Measurements from ENCODE around the gene PRR27. TPM values are rescaled to one million over a fixed set of nuclear protein-coding genes. Genes with fewer than 3 reads are reported as not detected.

PRR27 gene
- total and polyA plus RNA-seq, 10 of the 15 experiments (the other 5 are each of a cell fraction or from before 2014, with no cell fraction given) = not detected

DNA sequence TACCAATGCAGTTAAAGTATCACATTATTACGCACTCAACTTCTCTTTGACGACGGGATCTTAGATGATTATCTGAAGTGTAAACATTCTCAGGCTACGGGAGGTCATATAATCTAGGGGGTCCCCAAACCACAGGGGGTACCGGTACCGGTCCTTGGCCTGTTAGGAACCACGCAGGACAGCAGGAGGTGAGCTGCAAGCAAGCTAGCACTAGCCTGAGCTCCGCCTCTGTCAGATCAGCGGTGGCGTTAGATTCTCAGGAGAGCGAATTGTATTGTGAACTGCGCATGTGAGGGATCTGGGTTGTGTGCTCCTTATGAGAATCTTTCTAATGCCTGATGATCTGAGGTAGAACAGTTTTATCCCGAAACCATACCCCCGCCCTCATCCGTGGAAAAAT lies 20.6 kb upstream of the PRR27 start:
- no peak for FAIRE-seq
- TF ChIP-seq, protein P1, sequence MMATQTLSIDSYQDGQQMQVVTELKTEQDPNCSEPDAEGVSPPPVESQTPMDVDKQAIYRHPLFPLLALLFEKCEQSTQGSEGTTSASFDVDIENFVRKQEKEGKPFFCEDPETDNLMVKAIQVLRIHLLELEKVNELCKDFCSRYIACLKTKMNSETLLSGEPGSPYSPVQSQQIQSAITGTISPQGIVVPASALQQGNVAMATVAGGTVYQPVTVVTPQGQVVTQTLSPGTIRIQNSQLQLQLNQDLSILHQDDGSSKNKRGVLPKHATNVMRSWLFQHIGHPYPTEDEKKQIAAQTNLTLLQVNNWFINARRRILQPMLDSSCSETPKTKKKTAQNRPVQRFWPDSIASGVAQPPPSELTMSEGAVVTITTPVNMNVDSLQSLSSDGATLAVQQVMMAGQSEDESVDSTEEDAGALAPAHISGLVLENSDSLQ (IDR thresholded peaks at IDR 0.05) = no peak
- TF ChIP-seq IKZF2 (IDR thresholded peaks at IDR 0.05) = no peak
- TF ChIP-seq, protein P2, sequence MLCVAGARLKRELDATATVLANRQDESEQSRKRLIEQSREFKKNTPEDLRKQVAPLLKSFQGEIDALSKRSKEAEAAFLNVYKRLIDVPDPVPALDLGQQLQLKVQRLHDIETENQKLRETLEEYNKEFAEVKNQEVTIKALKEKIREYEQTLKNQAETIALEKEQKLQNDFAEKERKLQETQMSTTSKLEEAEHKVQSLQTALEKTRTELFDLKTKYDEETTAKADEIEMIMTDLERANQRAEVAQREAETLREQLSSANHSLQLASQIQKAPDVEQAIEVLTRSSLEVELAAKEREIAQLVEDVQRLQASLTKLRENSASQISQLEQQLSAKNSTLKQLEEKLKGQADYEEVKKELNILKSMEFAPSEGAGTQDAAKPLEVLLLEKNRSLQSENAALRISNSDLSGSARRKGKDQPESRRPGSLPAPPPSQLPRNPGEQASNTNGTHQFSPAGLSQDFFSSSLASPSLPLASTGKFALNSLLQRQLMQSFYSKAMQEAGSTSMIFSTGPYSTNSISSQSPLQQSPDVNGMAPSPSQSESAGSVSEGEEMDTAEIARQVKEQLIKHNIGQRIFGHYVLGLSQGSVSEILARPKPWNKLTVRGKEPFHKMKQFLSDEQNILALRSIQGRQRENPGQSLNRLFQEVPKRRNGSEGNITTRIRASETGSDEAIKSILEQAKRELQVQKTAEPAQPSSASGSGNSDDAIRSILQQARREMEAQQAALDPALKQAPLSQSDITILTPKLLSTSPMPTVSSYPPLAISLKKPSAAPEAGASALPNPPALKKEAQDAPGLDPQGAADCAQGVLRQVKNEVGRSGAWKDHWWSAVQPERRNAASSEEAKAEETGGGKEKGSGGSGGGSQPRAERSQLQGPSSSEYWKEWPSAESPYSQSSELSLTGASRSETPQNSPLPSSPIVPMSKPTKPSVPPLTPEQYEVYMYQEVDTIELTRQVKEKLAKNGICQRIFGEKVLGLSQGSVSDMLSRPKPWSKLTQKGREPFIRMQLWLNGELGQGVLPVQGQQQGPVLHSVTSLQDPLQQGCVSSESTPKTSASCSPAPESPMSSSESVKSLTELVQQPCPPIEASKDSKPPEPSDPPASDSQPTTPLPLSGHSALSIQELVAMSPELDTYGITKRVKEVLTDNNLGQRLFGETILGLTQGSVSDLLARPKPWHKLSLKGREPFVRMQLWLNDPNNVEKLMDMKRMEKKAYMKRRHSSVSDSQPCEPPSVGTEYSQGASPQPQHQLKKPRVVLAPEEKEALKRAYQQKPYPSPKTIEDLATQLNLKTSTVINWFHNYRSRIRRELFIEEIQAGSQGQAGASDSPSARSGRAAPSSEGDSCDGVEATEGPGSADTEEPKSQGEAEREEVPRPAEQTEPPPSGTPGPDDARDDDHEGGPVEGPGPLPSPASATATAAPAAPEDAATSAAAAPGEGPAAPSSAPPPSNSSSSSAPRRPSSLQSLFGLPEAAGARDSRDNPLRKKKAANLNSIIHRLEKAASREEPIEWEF (IDR thresholded peaks at IDR 0.05; ENCODE audit: insufficient replicate concordance, low read depth, low read length) = no peak
- TF ChIP-seq STAT1 (conservative IDR thresholded peaks at IDR 0.05) = no peak
- TF ChIP-seq, protein P3, sequence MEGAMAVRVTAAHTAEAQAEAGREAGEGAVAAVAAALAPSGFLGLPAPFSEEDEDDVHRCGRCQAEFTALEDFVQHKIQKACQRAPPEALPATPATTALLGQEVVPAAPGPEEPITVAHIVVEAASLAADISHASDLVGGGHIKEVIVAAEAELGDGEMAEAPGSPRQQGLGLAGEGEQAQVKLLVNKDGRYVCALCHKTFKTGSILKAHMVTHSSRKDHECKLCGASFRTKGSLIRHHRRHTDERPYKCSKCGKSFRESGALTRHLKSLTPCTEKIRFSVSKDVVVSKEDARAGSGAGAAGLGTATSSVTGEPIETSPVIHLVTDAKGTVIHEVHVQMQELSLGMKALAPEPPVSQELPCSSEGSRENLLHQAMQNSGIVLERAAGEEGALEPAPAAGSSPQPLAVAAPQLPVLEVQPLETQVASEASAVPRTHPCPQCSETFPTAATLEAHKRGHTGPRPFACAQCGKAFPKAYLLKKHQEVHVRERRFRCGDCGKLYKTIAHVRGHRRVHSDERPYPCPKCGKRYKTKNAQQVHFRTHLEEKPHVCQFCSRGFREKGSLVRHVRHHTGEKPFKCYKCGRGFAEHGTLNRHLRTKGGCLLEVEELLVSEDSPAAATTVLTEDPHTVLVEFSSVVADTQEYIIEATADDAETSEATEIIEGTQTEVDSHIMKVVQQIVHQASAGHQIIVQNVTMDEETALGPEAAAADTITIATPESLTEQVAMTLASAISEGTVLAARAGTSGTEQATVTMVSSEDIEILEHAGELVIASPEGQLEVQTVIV (IDR thresholded peaks at IDR 0.05; ENCODE audit: borderline replicate concordance, partially characterized antibody) = no peak
- TF ChIP-seq, protein P4, sequence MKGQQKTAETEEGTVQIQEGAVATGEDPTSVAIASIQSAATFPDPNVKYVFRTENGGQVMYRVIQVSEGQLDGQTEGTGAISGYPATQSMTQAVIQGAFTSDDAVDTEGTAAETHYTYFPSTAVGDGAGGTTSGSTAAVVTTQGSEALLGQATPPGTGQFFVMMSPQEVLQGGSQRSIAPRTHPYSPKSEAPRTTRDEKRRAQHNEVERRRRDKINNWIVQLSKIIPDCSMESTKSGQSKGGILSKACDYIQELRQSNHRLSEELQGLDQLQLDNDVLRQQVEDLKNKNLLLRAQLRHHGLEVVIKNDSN (IDR thresholded peaks at IDR 0.05; ENCODE audit: borderline replicate concordance, extremely low read length, insufficient read depth, low read depth, low read length) = no peak
- TF ChIP-seq EED (IDR thresholded peaks at IDR 0.05; ENCODE audit: low read depth) = no peak
- TF ChIP-seq SMAD5 (IDR thresholded peaks at IDR 0.05; ENCODE audit: low read depth) = no peak
- no peak for TF ChIP-seq RFX5 (IDR thresholded peaks at IDR 0.05; ENCODE audit: low read depth, low read length)
- no peak for TF ChIP-seq POLR2AphosphoS2 (IDR thresholded peaks at IDR 0.05; ENCODE audit: low read depth, low read length)
- TF ChIP-seq NFYA (IDR thresholded peaks at IDR 0.05; ENCODE audit: borderline replicate concordance, low read depth, low read length) = no peak
- TF ChIP-seq, protein P5, sequence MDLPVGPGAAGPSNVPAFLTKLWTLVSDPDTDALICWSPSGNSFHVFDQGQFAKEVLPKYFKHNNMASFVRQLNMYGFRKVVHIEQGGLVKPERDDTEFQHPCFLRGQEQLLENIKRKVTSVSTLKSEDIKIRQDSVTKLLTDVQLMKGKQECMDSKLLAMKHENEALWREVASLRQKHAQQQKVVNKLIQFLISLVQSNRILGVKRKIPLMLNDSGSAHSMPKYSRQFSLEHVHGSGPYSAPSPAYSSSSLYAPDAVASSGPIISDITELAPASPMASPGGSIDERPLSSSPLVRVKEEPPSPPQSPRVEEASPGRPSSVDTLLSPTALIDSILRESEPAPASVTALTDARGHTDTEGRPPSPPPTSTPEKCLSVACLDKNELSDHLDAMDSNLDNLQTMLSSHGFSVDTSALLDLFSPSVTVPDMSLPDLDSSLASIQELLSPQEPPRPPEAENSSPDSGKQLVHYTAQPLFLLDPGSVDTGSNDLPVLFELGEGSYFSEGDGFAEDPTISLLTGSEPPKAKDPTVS (IDR thresholded peaks at IDR 0.05; ENCODE audit: low read depth, low read length) = no peak
- no peak for TF ChIP-seq LARP7 (IDR thresholded peaks at IDR 0.05)
- TF ChIP-seq WRNIP1 (IDR thresholded peaks at IDR 0.05; ENCODE audit: borderline replicate concordance, low read depth, low read length) = no peak

More for the DNA sequence above, 20.6 kb upstream of the PRR27 start:
- H3K4me3 ChIP-seq = no peak overlapping the region
- DNase-seq (ENCODE audit: low read depth, low spot score) (no peak), ATAC-seq (no peak)
- RAD21 ChIA-PET (ENCODE audit: unreplicated experiment) = no interaction called here
- H2AFZ ChIP-seq (ENCODE audit: control insufficient read depth, low read depth, low read length) = no peak overlapping the region
- no peaks in the 10 kb centered on the region for H4K20me1 ChIP-seq (ENCODE audit: control insufficient read depth, insufficient read depth)
- BruUV-seq (replicated peaks) = no TSS peak
- no peaks in the 10 kb centered on the region for H3K36me3 ChIP-seq (ENCODE audit: control insufficient read depth in 2 of 2, insufficient read depth in 2 of 2, low read length in 1 of 2)
- POLR2A ChIA-PET = no interaction called here
- no peaks in the 10 kb centered on the region for H3K4me1 ChIP-seq (ENCODE audit: control insufficient read depth, insufficient read depth, low read length)
- H3K27me3 ChIP-seq (replicated peaks in 1 of 2; ENCODE audit: control insufficient read depth in 2 of 2, insufficient read depth in 2 of 2, low read length in 1 of 2) = no peaks in the 10 kb centered on the region
- no peaks in the 10 kb centered on the region for H3K79me2 ChIP-seq (ENCODE audit: control insufficient read depth, insufficient read depth, low read length)
- H3K4me2 ChIP-seq (ENCODE audit: control insufficient read depth, insufficient read depth) = no peak overlapping the region
- no peak overlapping the region for H3K27ac ChIP-seq (ENCODE audit: control insufficient read depth, insufficient read depth)
- intact Hi-C loops (cut with micrococcal nuclease; ENCODE audit: unreplicated experiment) (no loop called here), in situ Hi-C loops (cut with MboI) (no loop called here)
- CTCF ChIA-PET = no interaction called here
- 54% methylated on average over 15 of the region's 15 CpGs for WGBS (ENCODE audit: insufficient coverage, insufficient replicate concordance, low lambda C conversion rate, missing lambda C conversion rate)
- H3K9me3 ChIP-seq (replicated peaks; ENCODE audit: control insufficient read depth, insufficient read depth, low read length) = no peaks in the 10 kb centered on the region
- SMC1A ChIA-PET (ENCODE audit: uncharacterized antibody, unreplicated experiment) = no interaction called here
- H3K9ac ChIP-seq (ENCODE audit: control insufficient read depth, insufficient read depth, low read length) = no peak overlapping the region
